Smooth muscle cell of the umbilical artery (primary cell): ENCODE results near the gene ZNF260. TPM values are rescaled to one million over a fixed set of nuclear protein-coding genes. Genes with fewer than 3 reads are reported as not detected.

Source experiments
- total RNA-seq: library from RNA; depleted of rRNA; stranded (reverse); fragments of >200 nt; gene quantifications from 2 replicates; pipeline ENCODE4 v1.2.3, GENCODE V29; 2014

Gene ZNF260
- total RNA-seq: 13.4 and 14.2 TPM in 2 replicates

DNA sequence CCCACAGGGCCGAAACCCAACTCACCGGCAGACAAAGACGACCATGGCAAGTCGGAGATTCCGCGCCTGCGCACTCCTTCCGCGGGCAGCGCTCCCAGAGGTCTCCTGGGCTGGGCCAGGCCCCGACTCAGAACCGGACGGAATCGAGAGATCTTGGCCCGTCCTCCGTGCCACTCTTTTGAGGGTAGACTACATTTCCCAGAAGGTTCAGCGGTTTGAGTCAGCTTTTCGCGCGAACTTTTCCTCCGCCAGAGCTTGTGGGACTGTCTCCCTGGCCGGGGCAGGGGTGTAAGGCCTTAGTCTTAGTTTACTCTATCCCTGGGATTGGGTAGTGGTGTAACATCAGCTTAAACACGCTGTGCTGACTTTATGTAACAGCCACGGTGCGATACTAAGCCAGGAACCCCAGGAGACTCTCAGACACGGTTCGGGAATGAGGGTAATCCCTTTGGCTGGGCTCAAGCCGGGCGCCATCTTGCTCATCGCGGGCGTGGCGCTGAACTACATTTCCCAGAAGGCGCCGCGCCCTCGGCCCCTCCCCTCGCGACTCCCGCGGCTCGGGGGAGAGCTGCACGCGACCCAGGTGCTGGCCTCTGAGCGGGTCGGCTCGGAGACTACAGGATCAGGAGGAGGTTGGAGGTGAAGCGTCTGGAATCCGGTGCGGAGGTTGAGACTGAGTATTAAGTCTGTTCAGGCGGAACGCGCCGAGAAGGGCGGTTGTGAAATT lies at the start of gene ZNF260:
ZNF260 (minus strand) TSS at position 78 of the 727 bp plus-strand sequence. CDS start 13,033 bp downstream, outside the sequence.

DNA sequence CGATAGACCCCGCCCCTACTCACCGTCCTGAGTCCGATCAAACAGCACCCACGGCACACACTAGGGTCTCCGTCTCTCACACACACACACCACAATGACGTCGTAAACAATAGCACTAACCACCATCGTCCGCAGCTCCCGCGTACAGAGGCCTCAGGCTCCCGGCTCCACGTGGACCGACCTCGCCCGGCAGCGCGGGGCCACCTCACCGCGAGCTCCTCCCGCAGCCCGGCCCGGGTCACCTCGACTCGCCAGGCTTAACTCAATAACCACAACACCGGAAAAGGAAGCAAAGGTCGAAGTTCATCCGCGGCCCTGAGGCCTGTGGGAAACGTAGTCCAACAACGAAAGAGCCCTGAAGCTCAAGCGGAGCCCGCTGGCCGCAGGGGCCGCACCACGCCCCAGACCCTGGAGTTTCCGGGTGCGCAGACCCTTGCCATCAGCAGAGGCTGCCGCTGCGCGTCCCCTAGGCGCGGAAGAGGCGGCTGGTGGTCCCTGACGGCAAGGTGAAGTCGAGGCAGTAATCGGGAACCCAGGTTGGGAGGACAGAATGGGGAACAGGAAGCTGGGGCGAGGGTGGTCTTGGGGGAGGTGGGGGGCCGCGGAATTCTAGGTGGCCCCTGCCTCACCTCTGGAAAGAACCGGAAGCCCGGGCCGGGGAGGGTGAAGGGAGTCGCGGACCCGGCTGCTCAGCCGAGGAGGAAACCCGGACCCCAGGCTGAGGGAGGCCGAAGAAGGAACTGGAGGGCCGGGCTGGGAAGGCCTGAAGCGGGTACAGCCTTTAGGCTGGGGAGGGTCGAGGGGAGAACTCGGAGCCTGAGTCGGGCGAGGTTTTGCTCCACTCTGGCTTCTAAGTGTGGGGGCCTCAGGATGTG lies 45.2 kb upstream of the ZNF260 start, which contains the start of gene ZNF529:
ZNF529 (minus strand) TSS at position 273 of the 875 bp plus-strand sequence. CDS start 946 bp downstream, outside the sequence.

DNA sequence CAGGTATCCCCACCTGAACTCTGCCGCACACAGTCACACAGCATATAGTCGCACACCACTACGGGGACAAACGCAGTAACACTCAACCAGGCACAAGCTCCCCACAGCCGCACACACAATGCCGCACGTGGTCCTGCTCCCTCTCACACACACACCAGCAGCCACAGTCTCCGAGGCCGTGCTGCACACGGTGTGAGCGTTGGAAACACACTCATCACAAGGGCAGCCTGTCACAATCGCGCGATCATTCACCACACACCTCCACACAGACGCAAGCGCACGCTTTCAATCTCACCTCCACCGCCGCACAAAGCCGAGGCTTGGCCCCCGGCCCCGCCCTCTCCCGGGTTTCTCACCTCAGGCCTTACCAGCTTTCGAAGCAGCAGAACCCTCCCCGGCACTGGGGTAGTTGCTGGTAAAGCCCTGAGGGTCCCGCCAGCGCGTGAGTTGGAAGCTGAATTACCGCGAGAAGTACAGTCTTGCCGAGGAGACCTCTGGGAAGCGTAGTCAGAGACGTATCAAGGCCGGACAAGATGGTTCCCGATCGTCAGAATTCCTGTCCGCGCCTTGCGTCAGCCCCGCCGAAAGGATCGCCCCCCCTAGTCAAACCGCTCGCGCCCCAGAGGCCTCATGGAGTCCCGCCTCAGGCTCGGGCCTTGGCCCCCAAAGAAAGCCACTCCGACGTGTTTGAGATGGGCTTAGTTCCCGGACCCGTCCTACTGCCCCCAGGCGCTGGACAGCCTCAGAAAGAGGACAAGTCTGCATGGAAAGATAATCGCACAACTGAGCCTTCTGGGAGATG lies 38.8 kb downstream of the ZNF260 start, which contains the start of gene ZNF566:
ZNF566 (minus strand) TSS at position 444 of the 802 bp plus-strand sequence. CDS start 13,004 bp downstream, outside the sequence.

Other genes starting within 250 kb of the ZNF260 start
- gene ZFP14, start 149.1 kb downstream of the ZNF260 start, total RNA-seq: 2.6 and 5.0 TPM in 2 replicates
- gene ZFP82, start 109.6 kb downstream of the ZNF260 start, total RNA-seq: 7.4 and 8.0 TPM in 2 replicates
- 10.1 and 11.4 TPM in 2 replicates for gene ZNF566, start 38.7 kb downstream of the ZNF260 start, total RNA-seq
- 11.0 and 13.8 TPM in 2 replicates for gene ZNF529, start 45.0 kb upstream of the ZNF260 start, total RNA-seq
- gene ZNF382, start 77.0 kb upstream of the ZNF260 start, total RNA-seq: 6.7 and 8.6 TPM in 2 replicates
- 11.8 and 18.1 TPM in 2 replicates for gene ZNF461, start 138.6 kb upstream of the ZNF260 start, total RNA-seq
- 5.3 and 8.1 TPM in 2 replicates for gene ZNF567, start 159.3 kb upstream of the ZNF260 start, total RNA-seq
- 5.0 and 7.5 TPM in 2 replicates for gene ZNF850, start 244.5 kb upstream of the ZNF260 start, total RNA-seq